Astrocyte (in vitro differentiated cells and primary cell): ENCODE results near the gene VRK3.

Experiments
- EZH2 ChIP-seq: IDR thresholded peaks from 2 replicates; pipeline ENCODE4 v1.6.1; 2012; ENCODE audit warnings: mild to moderate bottlenecking, low read length, inconsistent platforms; ENCODE audit not compliant: insufficient read depth
- TF ChIP-seq, protein P1 (sequence below): IDR thresholded peaks from 2 replicates; pipeline ENCODE4 v1.5.1; 2011; ENCODE audit warnings: low read depth, mild to moderate bottlenecking, inconsistent platforms, low read length, moderate library complexity; ENCODE audit not compliant: insufficient read depth

DNA sequence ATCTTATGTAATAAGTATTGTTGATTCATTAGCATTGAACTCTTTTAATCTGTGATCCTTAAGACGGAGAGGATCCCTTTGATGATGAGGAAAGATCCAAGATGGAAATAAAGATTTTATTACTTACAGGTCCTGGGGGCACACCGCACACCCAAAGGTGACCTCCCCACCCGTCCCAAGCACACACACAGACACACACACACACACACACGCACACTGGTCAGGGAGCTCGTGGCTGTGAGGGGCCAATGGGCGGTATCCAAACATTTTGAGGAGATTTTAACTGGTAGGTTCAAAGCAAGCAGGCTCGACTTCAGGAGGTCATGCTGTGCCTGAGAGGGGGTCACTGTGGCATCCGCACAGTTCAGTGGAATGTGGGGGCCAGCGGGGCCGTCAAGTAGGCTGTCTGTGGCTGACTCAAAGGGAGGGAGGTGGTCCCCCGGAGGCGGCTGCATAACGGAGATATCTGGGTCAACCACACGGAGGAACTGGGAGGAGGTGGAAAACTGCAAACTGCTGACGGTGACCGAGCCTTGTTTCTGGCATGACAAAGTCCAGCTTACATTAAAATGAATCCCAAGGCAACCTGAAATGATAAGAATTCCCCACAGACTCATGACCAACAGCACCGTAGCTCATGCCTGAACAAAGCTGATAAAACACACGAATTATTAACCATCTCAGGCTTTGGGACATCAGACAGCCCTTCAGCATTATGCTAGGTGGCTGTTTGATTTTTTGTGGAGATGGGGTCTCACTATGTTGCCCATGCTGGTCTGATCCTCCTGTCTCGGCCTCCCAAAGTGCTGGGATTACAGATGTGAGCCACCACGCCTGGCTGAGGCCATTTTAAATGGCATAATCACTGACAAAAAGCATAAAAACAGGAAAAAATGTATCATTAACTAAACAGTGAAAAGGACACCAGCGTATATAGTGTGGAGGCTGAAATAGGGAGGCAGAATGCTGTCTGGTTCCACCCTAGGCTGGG, 43.3 kb downstream of the VRK3 start:
- no peak for TF ChIP-seq EZH2
- TF ChIP-seq, protein P1, sequence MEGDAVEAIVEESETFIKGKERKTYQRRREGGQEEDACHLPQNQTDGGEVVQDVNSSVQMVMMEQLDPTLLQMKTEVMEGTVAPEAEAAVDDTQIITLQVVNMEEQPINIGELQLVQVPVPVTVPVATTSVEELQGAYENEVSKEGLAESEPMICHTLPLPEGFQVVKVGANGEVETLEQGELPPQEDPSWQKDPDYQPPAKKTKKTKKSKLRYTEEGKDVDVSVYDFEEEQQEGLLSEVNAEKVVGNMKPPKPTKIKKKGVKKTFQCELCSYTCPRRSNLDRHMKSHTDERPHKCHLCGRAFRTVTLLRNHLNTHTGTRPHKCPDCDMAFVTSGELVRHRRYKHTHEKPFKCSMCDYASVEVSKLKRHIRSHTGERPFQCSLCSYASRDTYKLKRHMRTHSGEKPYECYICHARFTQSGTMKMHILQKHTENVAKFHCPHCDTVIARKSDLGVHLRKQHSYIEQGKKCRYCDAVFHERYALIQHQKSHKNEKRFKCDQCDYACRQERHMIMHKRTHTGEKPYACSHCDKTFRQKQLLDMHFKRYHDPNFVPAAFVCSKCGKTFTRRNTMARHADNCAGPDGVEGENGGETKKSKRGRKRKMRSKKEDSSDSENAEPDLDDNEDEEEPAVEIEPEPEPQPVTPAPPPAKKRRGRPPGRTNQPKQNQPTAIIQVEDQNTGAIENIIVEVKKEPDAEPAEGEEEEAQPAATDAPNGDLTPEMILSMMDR = no peak
